Stimulated activated naive B cell treated with anti-CD40 and anti-IgM and Interleukin-4, amounts not matched to agents 10 μg/mL and 1 μg/mL and 100 μg/mL, for 72 hours (primary cell): ENCODE data around the gene RHOT2.
A peak's percentile ranks its signal among the peaks of the same experiment; 100 is the strongest.

Source experiments
- ATAC-seq, 2 donors: fragments of 150-1000 bp; cut with Tn5 transposase; replicated peaks; 2 replicates each; pipeline ENCODE4 v1.10.0; 2021; ENCODE audit warnings: moderate library complexity in 1 of 2
- DNase-seq: peaks from one replicate; pipeline ENCODE4 v3.0.0; 2021
- H3K27ac Mint-ChIP-seq: one replicate; pipeline ENCODE4 v1.8.0; 2022; ENCODE audit warnings: mild to moderate bottlenecking, mixed read lengths
- H3K27me3 Mint-ChIP-seq, 2 donors: one replicate each; pipeline ENCODE4 v1.8.0; 2022; ENCODE audit warnings: mixed read lengths in 2 of 2
- H3K36me3 Mint-ChIP-seq, 2 donors: one replicate each; pipeline ENCODE4 v1.8.0; 2022; ENCODE audit warnings: mixed read lengths in 2 of 2, mild to moderate bottlenecking in 1 of 2
- H3K4me1 Mint-ChIP-seq, 2 donors: one replicate each; pipeline ENCODE4 v1.8.0; 2022; ENCODE audit warnings: mixed read lengths in 2 of 2, mild to moderate bottlenecking in 1 of 2
- H3K4me3 Mint-ChIP-seq, 2 donors: one replicate each; pipeline ENCODE4 v1.8.0; 2022; ENCODE audit warnings: mild to moderate bottlenecking in 2 of 2, mixed read lengths in 2 of 2, moderate library complexity in 1 of 2
- H3K9me3 Mint-ChIP-seq, 2 donors: one replicate each; pipeline ENCODE4 v1.8.0; 2022; ENCODE audit warnings: mixed read lengths in 2 of 2, mild to moderate bottlenecking in 1 of 2

Gene RHOT2

DNA sequence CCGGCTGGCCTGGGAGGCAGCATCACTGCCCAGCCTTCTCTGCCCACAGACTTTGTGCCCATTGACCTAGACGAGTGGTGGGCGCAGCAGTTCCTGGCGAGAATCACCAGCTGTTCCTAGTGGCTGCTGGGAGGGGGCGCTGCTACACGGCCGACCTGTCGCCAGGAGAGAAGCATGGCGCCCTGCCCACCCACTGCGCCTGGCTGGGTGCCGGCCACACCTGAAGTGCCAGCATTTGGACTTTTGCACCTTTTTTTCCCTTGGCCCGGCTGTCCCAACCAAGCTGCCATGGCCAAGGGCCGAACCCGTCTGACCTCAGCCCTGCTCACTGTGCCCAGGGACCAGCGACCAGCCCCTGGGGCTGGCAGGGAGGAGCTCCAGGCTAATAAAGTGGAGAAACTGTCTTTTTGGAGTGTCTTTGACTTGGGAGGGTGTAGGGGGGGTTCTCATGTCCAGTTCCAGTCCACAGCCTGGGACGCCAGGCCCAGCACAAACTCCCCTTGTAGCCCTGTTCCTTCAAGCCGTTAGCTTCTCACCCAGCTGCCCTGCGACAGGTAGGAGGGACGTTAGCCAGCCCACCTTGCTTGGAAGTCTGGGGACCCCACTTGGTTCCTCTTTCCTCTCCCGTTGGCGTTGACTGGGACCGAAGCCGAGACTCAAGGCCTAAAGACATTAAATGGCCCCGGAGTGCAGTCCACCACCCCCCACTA, 19.7 kb upstream of the RHOT2 start:
- H3K27ac Mint-ChIP-seq = peak overlapping the region; percentile 93
- no peaks in the 10 kb centered on the region for H3K27me3 Mint-ChIP-seq
- H3K4me3 Mint-ChIP-seq = peak overlapping the region; percentile 86 to 91
- ATAC-seq (peak; percentile 0 to 25), DNase-seq (no peak)
- peaks cover 22 to 53% of the 10 kb centered on the region in 2 donors for H3K4me1 Mint-ChIP-seq
- H3K36me3 Mint-ChIP-seq = peaks cover 10 to 11% of the 10 kb centered on the region in 2 donors
- no peaks in the 10 kb centered on the region for H3K9me3 Mint-ChIP-seq

GRCh38 chr16:648781-649589, 18.9 kb upstream of the RHOT2 start, which contains the start of gene WDR90:
Gene WDR90, plus strand, starts transcription at chr16:649365. Its CDS starts 52 bp downstream, at chr16:649417.
- Mint-ChIP-seq H3K27ac (peak within 1 kb of the TSS; percentile 93), H3K4me1 (peaks cover 20 to 46% of the 10 kb centered on the region in 2 donors), H3K4me3 (peak within 1 kb of the TSS; percentile 86 to 91), H3K36me3 (peaks cover 8% of the 10 kb centered on the region in 2 donors), H3K9me3 (no peaks in the 10 kb centered on the region), H3K27me3 (no peaks in the 10 kb centered on the region)
- ATAC-seq (peak; percentile 92 to 95), DNase-seq (peak; percentile 90)

- Mint-ChIP-seq H3K27ac (peak overlapping the region; percentile 47), H3K36me3 (peaks cover 2 to 6% of the 10 kb centered on the region in 2 donors), H3K27me3 (no peaks in the 10 kb centered on the region), H3K4me1 (peaks cover 16 to 39% of the 10 kb centered on the region in 2 donors), H3K9me3 (no peaks in the 10 kb centered on the region), H3K4me3 (peak overlapping the region; percentile 78 to 81)
- peak; percentile 15 to 28 for ATAC-seq
- DNase-seq = no peak
Measured at GRCh38 chr16:649631-650030, 18.3 kb upstream of the RHOT2 start.

- no peak overlapping the region for H3K27ac Mint-ChIP-seq
- H3K36me3 Mint-ChIP-seq = peaks cover 0 to 4% of the 10 kb centered on the region in 2 donors
- peaks cover 12 to 24% of the 10 kb centered on the region in 2 donors for H3K4me1 Mint-ChIP-seq
- H3K9me3 Mint-ChIP-seq = no peaks in the 10 kb centered on the region
- no peaks in the 10 kb centered on the region for H3K27me3 Mint-ChIP-seq
- H3K4me3 Mint-ChIP-seq = no peak overlapping the region
- DNase-seq (no peak), ATAC-seq (no peak)
Measured at GRCh38 chr16:651844-652243, 16.1 kb upstream of the RHOT2 start.

- no peak overlapping the region for H3K4me3 Mint-ChIP-seq
- peaks cover 0 to 4% of the 10 kb centered on the region in 2 donors for H3K36me3 Mint-ChIP-seq
- H3K27me3 Mint-ChIP-seq = no peaks in the 10 kb centered on the region
- ATAC-seq (no peak), DNase-seq (no peak)
- no peaks in the 10 kb centered on the region for H3K9me3 Mint-ChIP-seq
- H3K27ac Mint-ChIP-seq = no peak overlapping the region
- peaks cover 9 to 18% of the 10 kb centered on the region in 2 donors for H3K4me1 Mint-ChIP-seq
Measured at GRCh38 chr16:652454-653305, 15.3 kb upstream of the RHOT2 start.

DNA sequence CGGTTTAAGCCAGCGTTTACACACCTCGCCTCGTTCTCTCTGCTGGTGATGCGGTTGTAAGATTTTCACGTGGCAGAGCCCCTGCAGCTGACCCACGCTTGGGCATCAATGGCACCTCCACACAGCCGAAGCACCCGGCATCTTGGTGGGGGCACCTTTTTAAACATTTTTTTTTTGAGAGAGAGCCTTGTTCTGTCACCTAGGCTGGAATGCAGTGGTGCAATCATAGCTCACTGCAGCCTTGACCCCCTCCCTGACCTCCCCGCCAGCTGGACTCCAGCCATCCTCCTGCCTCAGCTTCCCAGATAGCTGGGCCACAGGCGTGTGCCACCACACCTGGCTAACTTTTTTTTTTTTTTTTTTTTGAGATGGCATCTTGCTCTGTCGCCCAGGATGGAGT, 13.9 kb upstream of the RHOT2 start:
- no peak overlapping the region for H3K27ac Mint-ChIP-seq
- no peak overlapping the region for H3K4me3 Mint-ChIP-seq
- no peak for ATAC-seq
- H3K36me3 Mint-ChIP-seq = peaks cover 7 to 8% of the 10 kb centered on the region in 2 donors
- no peaks in the 10 kb centered on the region for H3K9me3 Mint-ChIP-seq
- H3K27me3 Mint-ChIP-seq = no peaks in the 10 kb centered on the region
- peaks cover 6 to 8% of the 10 kb centered on the region in 2 donors for H3K4me1 Mint-ChIP-seq
- no peak for DNase-seq

DNA sequence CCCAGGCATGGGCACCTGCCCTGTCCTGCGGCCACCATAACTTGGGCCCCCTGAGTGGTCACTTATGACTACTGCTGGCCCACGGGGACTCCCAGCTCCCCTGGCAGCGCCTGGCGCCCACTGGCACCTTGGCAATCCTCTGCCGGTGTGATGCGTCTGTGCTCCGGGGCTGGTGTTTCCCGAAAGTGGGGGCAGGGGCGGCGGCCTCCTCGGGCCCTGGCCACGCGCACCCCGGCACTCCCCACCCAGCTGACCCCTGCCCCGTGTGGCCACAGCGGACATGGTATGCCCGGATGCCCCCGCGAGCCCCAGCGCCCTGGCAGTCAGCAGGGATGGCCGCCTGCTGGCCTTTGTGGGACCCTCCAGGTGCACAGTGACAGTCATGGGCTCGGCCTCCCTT, 10.4 kb upstream of the RHOT2 start:
- Mint-ChIP-seq H3K27ac (no peak overlapping the region), H3K27me3 (no peaks in the 10 kb centered on the region), H3K36me3 (peaks cover 13 to 23% of the 10 kb centered on the region in 2 donors), H3K4me1 (peaks cover 4 to 15% of the 10 kb centered on the region in 2 donors), H3K4me3 (no peak overlapping the region), H3K9me3 (no peaks in the 10 kb centered on the region)
- ATAC-seq (no peak), DNase-seq (no peak)

- H3K27me3 Mint-ChIP-seq = no peaks in the 10 kb centered on the region
- H3K27ac Mint-ChIP-seq = peak overlapping the region; percentile 37
Measured at GRCh38 chr16:658679-659571, 9.0 kb upstream of the RHOT2 start.

GRCh38 chr16:659618-660017, 8.3 kb upstream of the RHOT2 start:
- H3K27ac Mint-ChIP-seq = no peak overlapping the region
- H3K4me1 Mint-ChIP-seq = peaks cover 4 to 15% of the 10 kb centered on the region in 2 donors
- H3K9me3 Mint-ChIP-seq = no peaks in the 10 kb centered on the region
- DNase-seq = no peak
- peaks cover 13 to 27% of the 10 kb centered on the region in 2 donors for H3K36me3 Mint-ChIP-seq
- ATAC-seq = no peak
- H3K4me3 Mint-ChIP-seq = no peak overlapping the region
- H3K27me3 Mint-ChIP-seq = no peaks in the 10 kb centered on the region

More at GRCh38 chr16:658679-659571, 9.0 kb upstream of the RHOT2 start:
- ATAC-seq = no peak
- no peak for DNase-seq
- peaks cover 4 to 15% of the 10 kb centered on the region in 2 donors for H3K4me1 Mint-ChIP-seq
- no peaks in the 10 kb centered on the region for H3K9me3 Mint-ChIP-seq
- peaks cover 13 to 27% of the 10 kb centered on the region in 2 donors for H3K36me3 Mint-ChIP-seq
- no peak overlapping the region for H3K4me3 Mint-ChIP-seq

DNA sequence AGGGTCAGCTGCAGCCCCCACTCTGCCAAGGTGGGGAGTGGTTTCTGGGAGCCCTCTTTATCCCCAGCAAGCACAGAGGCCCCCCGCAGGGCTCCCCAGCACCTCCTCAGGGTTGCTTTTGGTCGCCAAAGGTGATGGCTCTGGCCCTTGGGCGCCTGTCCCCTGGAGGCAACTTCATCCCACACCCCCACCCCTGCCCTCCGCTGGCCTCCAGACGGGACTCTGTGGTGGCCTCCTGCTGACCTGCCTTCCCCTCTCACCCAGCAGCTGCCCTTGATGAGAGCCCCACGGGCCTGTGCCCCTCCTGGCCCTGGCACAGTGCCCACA, 7.8 kb upstream of the RHOT2 start:
- Mint-ChIP-seq H3K27me3 (no peaks in the 10 kb centered on the region), H3K36me3 (peaks cover 13 to 27% of the 10 kb centered on the region in 2 donors), H3K27ac (peak overlapping the region; percentile 42), H3K4me1 (peaks cover 4 to 15% of the 10 kb centered on the region in 2 donors), H3K4me3 (no peak overlapping the region), H3K9me3 (no peaks in the 10 kb centered on the region)
- DNase-seq (no peak), ATAC-seq (peak in 1 of 2 donors; percentile 2)

- H3K27ac Mint-ChIP-seq = peak overlapping the region; percentile 42
- peak overlapping the region; percentile 41 to 63 for H3K4me3 Mint-ChIP-seq
- H3K27me3 Mint-ChIP-seq = no peaks in the 10 kb centered on the region
- no peaks in the 10 kb centered on the region for H3K9me3 Mint-ChIP-seq
- H3K4me1 Mint-ChIP-seq = peaks cover 4 to 15% of the 10 kb centered on the region in 2 donors
- ATAC-seq (peak; percentile 86 to 87), DNase-seq (peak; percentile 54)
- H3K36me3 Mint-ChIP-seq = peaks cover 13 to 27% of the 10 kb centered on the region in 2 donors
Measured at GRCh38 chr16:660459-661183, 7.3 kb upstream of the RHOT2 start.

GRCh38 chr16:661184-661821, 6.6 kb upstream of the RHOT2 start:
- DNase-seq = no peak
- no peaks in the 10 kb centered on the region for H3K9me3 Mint-ChIP-seq
- H3K27ac Mint-ChIP-seq = peak overlapping the region; percentile 9
- peaks cover 13 to 27% of the 10 kb centered on the region in 2 donors for H3K36me3 Mint-ChIP-seq
- H3K4me3 Mint-ChIP-seq = peak overlapping the region; percentile 41 to 63
- peak in 1 of 2 donors; percentile 7 for ATAC-seq
- peaks cover 4 to 15% of the 10 kb centered on the region in 2 donors for H3K4me1 Mint-ChIP-seq
- H3K27me3 Mint-ChIP-seq = no peaks in the 10 kb centered on the region
